ENCODE measurements around the gene KCNQ4.

The KCNQ4 gene

DNA sequence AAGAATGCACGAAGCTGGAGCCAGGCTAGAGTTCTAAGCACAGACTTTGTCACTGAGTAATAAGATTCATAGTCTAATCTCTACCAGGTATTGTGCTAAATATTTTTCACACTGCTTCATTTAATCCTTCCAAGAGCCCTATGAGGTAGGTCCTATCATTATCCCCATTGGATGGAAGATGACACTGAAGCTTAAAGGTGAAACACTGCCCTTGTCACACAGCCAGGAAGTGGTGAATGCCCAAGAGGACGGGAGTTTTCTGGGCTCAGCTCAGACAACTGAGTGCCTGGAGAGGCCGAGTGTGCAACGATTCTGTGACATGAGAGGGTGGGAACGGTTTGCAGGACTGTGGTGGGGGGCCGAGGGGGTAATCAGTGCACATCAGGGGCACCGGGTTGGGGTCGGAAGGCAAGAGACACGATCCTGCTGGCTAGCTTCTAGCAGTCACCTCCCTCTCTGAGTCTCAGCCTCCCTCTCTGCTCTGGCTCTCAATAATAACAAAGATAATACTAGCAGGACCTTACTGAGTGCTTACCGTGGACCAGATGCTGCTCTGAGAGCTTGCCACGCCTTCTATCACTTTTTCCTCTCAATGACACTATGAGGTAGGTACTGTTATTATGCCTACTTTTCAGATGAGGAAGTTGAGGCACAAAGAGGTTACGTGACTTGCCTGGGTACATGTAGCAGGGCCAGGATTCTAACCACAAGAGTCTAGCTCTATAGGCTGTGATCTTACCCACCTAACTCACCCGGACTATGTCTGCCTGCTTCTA is 12.4 kb downstream of the KCNQ4 start:
- no peak for DNase-seq (ENCODE audit: low read depth)

DNA sequence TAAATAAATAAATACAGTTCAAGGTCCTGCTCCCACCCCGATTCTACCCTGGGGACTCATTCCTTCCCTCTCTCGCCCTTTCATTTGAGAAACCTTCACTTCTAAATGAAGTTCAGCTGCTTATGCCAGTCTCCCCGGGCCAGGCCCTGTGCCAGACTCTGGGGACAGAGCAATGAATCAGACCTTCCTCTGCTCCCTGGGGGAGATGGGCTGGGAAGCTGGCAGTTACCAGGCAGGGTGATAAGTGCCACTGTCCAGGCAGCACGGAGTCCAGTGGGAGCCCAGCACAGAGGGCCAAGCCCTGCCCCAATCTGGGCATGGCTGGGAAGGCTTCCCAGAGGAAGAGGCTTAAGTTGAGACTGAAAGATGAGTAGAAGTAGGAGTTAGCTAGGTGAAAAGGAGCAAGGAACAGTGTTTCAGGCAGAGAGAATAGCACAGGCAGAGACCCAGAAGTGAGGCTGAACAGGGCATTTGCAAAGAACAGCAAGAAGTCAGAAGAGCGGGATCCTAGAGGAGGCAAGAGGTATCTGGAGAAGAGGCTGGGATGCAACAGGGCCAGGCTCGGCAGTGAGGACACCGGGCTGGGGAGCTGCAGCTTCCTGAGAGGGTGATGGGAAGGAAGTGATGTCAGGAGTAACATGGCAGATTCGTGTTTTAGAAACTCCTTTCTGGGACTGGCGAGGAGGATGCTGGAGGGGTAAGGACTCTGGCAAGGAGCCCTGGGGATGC is 13.5 kb downstream of the KCNQ4 start:
- no peak for DNase-seq (ENCODE audit: low read depth)

DNA sequence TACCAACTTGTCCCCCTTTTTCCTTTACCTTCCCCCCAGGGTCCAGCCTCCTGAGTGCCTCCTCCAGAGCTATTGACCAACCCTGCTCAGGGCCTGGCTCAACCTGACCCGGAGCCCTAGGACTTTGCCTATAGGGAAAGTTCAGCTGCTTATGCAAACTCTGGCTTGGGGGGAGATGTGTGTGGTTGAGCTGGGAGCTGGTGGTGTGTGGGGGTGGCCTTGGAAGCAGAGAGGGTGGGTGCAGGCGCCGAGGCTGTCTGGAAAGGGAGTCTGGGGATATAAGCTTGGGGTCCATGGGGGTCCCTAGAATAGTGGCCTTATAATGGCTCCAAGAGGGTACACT is 14.1 kb downstream of the KCNQ4 start:
- no peak for DNase-seq (ENCODE audit: low read depth)

DNA sequence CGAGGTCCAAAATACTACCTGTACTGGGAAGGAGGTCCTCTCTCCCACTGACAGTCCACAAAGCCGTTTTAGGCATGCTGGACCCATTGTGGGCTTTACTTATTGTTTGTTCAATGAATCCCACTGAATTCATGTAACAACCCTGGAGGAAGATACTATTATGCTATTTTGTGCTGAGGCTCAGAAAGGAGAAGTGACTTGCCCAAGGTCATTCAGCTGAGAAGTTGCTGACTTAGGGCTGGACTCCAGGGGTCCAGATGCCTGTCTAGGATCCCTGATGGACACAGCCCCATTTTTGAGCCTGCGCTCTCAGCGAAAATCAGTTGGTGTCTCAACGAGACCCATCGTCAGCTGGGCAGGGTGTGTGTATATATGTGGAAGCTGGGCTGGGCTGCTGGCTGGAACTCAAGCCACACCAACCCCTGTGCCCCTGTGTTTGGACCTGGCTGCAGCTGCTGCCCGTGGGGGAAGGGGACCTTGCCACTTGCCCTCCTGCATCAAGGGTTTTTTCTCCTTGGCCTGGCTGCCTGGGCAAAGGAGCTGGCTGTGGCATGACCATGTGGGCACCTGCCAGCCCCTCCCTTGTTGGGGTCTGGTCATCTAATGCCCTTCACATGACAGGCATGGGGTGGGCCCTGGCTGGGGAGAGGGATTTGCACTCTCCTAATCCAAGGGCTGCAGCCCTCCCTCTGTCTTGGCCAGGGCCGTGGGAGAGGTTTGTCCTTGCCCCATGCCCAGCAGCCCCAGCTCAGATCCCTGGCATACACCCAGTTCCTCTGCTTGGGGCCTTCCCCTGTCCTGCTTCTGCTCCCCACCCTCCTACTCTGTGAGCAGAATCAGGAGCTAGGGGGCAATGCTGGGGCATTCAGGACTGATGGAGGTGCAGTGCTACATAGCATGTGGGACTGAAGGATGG is 15.0 kb downstream of the KCNQ4 start:
- DNase-seq (ENCODE audit: low read depth) = no peak

DNA sequence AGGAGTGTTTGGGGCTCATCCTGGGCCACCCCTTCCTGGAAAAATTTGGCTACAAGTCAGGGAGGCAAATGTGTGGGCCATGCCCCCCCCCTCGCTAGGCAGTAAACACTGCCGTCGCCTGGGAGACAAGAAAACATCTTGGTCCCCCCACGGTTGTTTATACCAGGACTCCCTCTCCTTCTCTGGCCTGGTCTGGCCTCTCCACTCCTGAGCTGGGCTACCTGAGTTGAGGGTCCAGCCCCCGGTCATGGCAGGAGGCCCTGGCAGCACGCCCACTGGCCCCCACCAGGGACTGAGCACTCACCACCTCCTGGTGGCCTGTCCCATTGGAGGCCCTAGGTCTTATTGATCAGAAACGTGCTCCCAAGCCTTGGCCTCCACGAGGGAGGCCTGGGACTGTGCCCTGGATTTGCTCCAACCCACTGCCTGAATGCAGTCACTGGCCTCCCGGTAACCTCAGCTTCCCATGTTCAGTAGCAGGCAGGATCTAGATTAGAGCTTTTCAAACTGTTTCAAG is 15.8 kb downstream of the KCNQ4 start:
- DNase-seq (ENCODE audit: low read depth) = no peak

DNA sequence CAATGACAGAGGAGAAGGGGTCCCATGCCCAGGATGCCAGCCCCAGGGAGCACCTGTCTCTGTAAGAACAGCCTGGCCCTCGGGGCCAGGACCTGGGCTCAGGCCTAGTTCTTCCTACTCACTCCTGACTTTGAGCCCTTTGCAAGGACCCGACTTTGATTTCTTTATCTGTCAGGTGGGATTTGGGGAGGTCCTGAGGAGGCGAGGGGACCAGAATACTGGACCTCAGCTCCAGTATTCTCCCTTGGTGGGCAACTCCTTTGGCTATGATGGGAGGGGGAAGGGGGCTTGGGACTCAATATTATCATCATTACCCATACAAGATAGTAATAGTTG is 18.1 kb downstream of the KCNQ4 start:
- DNase-seq (ENCODE audit: low read depth) = no peak

DNA sequence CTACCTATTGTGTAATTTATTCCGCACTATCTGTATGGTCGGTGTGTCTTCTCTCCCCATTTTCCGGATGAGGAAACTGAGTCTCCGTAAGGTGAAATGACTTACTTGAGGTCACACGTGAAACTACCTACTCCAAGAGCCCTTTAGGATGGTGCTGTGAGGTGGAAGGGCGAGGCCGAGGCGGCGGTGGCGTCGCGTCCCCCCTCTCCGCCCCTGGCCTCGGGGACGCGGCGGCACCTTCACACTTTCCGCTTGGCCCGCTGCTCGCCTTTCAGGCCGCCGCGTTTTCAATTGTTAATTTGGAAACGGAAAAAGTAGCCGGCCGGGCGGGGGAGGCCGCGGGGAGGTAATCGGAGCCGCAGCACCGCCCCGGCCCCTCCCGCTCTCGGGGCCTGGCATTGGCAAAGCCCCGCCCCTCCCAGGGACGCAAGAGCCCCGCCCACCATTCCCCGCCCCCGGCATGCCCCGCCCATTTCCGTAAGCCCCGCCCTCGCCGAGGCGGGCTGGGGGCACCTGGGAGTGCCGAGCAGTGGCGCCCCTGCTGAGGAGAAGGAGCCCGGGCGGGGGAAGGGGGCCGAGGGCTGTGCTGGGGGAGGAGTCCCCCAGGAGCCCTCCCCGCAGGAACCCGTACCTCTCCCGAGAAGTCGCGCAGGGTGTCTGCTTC is 18.6 kb downstream of the KCNQ4 start:
- DNase-seq (ENCODE audit: low read depth) = peak; percentile 85

DNA sequence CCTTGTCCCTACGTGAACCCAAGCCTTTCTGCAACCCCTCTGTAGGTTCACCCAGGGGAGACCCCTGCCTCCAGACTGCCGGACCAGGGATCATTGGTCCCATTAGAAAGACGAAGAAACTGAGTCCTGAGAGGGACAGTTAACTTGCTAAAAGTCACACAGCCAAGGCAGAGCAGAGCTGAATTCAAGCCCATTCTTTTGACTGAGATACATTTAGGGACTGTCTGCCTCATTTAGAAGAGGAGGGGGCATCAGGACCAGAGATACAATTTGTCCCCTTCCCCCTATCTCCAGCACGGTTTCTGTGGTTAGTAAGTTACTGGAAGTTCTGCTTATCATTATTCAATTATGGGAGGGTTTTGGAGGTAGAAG is 19.1 kb downstream of the KCNQ4 start:
- DNase-seq (ENCODE audit: low read depth) = no peak

DNA sequence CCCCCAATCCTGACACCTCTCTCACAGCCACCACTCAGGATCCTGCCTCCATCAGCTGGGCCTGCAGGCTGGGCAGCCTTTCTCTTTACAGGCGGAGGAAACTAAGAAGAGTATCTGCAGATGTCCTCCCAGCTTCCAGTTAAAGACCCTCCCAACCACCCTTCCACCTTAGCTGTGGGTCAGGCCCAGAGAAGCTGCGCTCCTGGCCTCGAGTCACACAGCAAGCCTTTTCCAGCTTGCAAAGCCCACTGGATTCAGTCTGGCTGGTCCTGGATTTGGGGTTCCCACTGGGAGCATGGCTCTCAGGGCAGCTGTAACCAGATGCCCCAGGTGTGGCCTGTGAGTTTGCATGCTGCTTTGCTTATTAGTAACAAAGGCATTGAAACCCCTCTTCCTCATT is 19.9 kb downstream of the KCNQ4 start:
- no peak for DNase-seq (ENCODE audit: low read depth)

DNA sequence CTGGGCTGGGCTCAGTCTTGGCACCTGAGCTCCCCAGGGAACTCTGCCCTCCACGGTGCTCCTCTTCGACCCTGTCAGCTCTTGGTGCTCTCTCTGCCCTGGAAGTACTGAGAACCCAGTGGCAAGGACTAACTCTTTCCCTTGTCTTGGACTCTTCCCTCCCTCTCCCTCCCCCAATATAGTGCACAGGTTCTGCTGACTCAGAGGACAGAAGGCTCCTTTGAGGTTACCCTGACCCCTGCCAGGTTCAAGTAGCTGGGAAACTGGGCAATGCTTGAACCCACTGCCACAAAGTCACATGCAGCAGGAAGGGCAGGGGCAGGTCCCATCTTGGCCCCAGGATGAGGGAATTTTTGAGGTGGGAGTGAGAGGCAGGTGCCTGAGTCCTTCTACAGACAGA is 20.3 kb downstream of the KCNQ4 start:
- no peak for DNase-seq (ENCODE audit: low read depth)

DNA sequence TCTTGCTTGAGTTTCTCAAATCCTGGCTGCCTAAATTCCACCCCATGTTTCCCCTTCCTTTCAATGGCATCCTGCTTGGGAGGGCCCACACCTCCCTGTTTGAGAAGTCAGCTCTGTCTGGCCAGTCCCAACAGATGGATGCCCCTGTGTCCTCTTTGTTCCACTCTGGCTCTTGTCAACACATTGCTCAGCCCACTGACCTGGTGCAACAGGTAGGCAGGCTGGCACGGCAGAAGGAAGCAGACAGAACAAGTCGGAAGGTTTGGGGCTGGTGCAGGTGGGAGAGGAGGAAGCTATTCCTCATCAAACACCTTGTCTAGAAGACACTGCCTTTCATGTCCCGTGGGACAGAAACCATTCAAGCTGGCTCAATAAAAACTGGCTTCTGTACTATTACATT is 22.7 kb downstream of the KCNQ4 start:
- no peak for DNase-seq (ENCODE audit: low read depth)

DNA sequence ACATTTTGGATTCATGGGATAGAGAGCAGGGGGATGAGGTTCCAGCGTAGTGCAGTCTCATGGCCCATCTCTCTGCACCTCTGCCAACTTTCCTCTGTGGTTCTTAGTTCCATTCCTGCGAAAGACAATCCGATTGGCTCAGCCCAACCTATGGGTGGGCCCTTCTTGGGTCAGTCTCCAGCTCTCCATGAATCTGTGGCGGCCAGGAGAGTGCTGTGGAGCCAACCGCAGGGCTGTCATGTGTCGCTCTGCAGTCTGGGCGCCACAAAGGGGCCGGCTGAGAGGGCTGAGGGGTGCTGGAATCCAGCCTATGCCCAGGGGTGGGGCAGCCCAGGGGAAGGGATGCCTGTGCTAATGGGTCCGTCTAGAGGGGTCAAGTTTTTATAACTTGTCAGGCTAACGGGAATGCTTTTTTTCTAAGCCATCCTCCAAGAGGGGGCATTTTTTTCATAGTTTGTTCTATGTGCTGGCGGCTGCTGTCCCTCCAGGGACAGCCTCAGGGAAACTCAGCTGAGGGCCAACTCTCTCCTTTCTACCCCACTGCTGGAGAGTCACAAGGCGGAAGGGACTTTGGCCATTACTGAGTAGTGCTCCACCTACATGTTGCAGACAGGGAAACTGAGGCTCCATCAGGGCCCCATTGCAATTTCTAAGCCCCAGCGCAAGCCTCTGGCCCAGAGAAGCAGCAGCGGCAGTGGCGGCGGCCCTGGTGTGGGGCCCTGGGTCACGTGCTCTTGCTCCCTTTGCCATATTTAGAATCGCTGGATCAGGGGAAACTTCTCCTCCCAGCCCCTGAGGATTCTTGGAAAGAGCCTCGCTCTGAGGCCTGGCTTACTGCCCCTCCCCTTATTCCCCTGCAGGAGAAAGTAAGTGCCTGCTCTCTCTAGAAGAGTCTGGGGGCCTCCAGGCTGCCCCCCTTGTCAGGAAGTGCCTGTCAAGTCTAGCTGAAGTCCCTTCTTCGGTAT is 23.4 kb downstream of the KCNQ4 start:
- no peak for DNase-seq (ENCODE audit: low read depth)

DNA sequence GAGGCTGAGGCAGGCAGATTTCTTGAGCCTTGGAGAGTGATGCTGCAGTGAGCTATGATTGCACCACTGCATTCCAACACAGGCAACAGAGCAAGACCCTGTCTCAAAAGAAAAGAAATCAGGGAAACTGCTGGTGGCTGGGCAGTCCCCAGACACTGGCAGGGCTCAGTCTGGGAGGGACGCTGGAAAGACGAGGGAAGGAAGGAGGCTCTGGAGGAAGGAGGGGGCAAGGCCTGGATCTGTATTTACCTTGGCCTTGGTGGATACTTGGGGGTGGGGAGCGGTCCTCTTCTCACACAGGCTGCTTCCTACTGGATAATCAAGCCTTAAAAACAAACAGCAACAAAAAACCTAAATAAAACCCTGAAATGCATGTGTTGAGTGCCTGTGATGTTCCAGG is 24.4 kb downstream of the KCNQ4 start:
- no peak for DNase-seq (ENCODE audit: low read depth)

DNA sequence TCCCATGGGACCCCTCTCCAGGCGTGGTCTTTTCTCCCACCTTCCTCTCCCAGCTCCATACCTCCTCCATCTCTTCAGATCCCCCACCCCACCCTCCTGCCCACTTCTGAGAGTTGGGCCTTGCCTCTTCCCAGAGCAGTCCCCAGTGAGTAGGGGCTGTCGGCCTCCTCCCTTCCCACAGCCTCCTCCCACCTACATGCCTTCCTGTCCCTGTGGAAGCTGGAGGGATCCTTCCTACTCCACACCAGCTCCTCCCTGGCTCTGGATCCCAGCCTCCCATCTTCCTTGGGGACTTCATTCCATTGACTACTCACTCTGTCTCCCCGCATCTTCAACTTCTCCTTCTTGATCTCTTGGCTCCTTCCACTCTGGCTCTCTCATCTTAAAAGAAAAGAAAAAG is 24.9 kb downstream of the KCNQ4 start:
- DNase-seq (ENCODE audit: low read depth) = no peak

DNA sequence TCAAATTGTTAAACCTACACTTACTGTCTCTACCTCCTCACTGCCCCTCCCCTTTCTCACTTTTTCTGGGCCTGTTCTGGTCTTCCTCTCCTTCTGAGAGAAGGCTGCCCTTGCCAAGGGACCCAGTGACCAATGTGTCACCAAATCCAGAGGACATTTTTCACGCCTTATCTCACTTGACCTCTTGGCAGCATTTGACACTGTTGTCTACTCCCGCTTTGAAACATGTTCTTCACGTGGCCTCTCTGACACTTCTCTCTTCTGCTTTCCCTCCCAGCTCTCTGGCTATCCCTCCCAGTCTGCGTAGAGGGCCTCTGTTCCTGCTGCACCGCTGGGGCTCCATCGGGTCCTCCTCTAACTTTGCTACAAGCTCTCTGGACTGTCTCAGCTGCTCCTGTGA is 25.3 kb downstream of the KCNQ4 start:
- DNase-seq (ENCODE audit: low read depth) = no peak

DNA sequence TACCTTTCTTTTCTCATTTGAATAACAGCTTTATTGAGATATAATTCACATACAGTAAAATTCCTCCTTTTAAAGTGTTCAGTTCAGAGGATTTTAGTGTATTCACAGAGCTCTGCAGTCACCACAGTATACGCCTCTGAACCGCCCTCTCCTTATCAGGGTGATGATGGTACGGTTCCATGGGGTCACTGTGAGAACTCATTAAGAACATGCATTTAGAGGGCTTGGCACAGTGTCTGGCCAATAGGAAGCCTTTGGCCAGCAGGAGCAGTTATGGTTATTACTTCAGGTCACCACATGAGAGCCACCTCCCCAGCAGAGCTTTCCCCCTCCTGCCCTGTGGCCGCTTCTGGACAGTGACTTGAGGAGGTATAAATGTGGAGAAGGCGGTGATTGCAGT is 27.3 kb downstream of the KCNQ4 start:
- DNase-seq (ENCODE audit: low read depth) = no peak

DNA sequence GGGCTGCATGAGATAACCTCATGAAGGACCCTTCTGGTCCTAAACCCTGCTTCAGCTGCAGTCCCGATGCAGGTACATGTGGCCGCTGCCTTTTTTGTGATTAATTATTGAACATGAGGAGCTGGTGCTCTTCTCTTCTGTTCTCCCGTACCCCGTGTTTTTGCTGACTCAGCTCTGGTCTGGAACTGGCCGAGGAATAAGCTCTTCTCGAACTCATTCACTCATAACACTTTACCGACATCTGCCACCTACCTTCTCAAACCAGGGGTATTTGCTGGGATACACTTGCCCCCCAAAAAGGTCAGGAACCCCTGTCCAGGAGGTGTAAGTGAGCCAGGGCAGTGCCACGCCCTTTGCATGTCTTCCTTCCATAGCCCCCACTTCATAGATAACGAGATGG is 31.8 kb downstream of the KCNQ4 start:
- DNase-seq (ENCODE audit: low read depth) = no peak

DNA sequence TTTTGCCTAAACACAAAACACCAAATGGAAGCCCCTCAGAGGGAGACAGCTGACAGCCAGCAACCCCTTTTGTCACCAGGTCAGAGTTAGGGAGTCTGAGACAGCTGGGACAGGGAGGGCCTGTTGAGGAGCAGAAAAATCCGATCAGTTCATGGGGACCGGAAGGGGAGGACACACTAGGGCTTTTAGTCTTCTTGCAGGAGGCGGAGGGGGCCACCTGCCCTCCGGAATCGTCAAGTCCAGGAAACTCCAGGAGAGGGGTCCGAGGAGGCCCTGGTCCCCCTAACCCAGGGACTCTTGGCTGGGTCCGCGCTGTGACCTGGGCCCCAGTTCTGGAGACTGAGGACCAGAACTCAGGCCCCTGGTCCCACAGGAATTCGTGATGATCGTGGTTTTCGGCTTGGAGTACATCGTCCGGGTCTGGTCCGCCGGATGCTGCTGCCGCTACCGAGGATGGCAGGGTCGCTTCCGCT is 34.2 kb downstream of the KCNQ4 start:
- no peak for DNase-seq (ENCODE audit: low read depth)

DNA sequence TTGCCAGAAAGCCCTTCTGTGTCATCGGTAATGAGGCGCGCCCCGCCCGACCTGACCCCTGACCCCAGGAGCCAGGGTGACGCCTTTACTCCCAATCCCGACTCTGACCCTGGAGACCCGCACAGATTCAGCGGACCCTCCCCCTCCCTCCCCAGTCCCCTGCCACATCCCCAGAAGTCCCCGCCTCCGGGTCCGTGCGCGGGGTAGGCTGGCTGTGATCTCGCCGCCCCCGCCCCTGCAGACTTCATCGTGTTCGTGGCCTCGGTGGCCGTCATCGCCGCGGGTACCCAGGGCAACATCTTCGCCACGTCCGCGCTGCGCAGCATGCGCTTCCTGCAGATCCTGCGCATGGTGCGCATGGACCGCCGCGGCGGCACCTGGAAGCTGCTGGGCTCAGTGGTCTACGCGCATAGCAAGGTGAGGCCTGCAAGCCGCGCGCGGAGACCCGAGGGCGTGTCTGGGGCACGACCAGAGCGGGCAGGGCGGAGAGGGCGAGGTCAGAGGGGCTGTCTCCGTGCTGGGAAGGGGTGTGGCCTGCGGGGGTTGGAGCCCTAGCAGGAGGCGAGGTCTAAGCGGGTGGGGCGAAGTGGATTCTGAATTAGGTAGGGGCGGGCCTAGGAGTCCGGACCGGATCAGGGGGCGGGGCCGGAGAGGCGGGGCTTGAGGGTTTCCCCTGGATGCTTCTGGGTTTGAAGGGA is 34.8 kb downstream of the KCNQ4 start:
- DNase-seq (ENCODE audit: low read depth) = peak; percentile 82

DNA sequence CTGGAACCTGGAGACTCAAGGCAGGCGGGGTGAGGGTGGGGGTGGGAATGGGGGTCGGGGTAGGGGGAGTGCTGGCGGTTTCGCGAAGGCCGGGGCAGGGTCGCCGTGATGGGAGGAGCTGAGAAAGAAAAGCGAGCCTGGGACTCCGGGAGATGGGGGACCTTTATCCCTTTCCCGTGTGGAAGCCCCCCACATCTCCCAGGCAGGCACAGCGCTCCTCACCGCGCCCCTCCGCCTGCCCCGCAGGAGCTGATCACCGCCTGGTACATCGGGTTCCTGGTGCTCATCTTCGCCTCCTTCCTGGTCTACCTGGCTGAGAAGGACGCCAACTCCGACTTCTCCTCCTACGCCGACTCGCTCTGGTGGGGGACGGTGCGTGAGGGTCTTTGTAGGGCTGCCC is 35.5 kb downstream of the KCNQ4 start:
- DNase-seq (ENCODE audit: low read depth) = no peak
